ENCODE data around the gene CYP26C1.
"Not testable (repeated sequence)": the region's sequence is repeated elsewhere in the genome, so short reads cannot be mapped to it uniquely, and the experiment has no call there.

CYP26C1 gene

DNA sequence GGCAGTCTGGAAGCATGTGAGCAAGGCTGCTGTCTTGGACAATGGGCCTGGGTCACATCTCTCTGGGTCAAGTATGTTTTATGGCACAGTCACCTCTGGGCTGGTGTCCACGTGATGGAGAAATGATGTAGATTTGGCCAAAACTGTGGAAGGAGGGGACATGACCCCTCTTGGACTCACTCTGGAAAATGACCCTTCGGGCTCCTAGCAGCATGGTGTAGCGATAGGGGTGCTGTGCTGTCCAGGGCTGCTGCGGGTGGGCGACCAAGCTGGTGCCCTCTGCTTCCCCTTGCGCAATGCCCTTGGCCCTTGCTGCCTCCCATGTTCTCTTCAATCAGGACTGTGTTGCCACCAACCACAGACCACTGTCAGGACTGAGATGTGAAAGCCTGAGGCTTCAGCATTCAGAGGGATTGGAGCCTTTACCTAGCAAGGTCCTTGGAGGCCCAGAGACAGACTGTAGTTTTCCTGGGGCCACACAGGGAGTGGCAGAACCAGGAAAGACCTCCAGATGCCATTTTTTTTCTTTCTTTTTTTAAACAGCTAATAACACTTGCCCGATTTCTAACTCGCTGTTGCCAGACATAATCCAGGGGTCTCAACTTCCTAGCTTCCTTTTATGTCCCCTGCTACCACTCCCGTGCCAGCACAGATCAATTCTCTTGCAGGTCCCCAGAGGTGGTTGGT is 19.2 kb downstream of the CYP26C1 start:
- no peak for DNase-seq

DNA sequence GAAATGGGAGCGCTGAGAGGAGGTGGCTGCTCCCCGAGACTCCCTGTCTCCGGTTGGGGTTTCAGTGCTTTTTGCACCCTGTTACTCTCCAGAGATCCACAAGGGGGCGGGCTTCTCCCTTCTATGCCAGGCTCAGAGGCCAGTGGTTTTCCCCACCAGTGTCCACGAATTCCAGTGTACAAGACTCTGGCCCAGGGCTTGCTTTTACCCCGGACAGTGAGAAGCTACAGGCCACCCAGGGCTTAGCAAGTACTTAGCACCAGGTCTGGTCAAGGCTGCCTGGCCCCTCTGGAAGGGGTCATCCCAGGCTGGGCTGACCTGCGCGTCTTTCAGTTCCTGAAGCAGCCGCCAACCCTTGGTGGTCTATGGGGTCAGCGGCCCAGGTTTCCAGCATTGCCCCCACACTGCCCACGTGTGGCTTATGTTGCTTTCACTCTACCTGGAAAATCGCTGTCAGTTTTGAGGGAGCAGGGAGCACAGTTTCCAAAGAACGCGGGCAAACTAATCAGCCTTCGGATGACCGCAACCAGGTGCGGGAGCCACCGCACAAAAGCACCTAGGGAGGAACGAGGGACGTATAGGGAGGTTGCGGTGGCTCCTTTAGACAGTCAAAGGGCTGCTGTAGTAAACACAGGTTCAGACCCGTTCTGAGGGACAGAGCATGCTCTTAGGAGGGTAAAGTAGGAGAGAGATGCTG is 19.9 kb downstream of the CYP26C1 start:
- peak; percentile 55 for DNase-seq

DNA sequence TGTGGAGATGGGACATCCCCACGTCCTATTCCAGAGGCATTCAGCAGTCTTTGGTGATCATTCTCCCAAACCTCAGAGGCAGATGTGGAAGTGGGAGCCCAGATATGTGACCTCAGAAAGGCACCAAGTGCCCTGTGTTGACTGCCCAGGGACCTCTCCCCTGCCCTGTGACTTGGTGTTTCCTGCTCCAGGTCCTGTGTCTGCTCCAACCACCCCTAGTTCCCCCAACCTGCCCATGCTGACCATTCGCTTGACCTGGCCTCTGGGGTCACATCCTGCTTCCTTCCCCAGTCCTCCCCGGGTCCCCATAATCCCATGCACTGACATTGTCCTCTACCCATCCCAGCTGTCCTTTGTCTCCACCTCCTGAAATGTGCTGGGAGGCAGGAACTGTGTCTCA is 20.7 kb downstream of the CYP26C1 start:
- DNase-seq, result no peak

DNA sequence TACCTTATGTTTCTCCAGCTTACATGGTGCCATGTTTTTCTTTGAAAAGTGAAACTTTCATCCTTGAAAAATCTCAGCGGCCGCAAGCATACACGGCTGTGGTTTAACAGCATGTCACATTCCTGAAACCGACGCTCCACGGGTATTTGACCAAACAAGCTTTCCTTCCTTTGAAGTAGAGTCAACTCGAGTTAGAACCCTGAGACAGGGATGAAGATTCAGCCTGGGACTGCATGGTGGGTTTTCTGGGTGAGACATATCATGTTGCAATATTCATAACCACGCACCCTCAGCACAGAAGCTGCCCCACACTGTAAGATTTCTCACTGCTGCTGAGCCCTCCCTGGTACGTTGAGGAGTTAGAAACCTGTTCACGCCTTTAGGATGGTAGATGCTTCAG is 21.2 kb downstream of the CYP26C1 start:
- no peak for DNase-seq

DNA sequence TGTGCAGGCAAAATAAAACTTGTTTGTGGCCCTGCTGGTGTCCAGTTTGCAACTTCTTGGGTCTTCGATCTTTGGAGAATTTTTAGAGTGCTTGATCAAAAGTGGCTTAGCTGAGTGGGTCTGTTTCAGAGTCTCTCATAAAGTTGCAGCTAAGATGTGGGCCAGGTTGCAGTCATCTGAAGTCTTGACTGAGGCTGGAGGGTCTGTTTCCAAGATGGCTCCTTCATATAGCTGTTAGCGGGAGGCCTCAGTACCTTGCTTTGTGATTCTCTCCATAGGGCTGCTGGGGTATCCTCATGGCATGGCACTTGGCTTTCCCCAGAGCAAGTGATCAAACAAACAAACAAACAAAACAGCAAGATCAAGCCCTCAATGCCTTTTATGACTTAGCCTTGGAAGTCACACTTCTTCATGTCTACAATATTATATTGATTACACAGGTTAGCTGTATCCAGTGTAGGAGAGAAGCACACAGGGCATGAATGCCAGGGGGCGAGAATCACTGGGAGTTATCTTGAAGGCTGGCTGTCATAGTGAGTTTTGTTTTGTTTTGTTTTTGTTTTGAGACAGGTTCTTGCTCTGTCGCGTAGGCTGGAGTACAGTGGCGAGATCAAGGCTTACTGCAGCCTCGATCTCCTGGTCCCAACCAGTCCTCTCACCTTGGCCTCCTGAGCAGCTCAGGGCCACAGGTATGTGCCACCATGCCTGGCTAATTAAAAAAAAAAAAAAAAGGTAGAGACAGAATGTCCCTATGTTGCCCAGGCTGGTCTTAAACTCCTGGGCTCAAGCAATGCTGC is 23.3 kb downstream of the CYP26C1 start:
- DNase-seq, result no peak

DNA sequence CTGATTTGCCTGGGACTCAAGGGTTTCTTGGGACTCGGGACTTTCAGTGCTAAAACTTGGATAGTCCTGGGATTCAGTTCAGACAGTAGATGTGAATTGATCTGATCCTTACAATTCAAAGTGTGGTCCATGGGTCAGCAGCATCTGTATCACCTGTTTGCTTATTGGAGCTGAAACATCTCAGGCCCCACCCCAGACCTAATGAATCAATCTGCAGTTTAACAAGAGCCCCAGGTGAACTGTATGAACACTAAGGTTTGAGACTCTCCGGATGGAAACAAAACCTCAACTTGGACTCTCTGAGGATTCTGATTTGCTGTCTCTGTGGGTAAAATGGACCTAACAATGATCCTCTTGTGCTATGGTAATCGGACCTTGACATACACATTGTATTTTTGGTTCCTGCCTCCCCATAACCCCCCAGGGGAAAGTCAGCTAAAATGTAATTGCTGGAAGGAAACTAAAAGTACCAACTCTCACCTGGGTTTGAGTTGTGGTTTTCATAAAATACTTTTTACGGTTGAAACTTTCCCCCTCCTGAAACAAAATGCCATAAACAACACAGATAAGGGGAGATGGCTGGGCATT is 24.8 kb downstream of the CYP26C1 start:
- DNase-seq, result no peak

DNA sequence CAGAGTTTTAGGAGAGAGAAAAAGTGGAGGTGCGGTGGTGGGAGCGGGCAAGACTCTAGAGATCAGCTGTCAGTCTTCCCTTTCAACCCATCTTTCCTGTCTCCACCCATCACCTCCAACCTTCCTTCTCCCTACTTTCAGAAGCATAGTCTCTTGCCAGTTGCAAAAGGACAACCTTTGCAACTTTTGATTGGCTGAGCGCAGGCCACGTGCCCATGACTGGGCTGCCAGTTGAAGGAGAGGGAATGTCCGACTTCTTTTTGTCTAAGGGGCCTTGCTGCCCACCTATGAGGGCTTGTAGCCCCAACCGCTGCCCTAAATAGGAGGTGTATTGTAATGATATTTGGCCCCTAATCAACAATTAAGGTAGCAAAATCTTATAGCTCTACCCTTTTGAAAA is 25.7 kb downstream of the CYP26C1 start:
- no peak for DNase-seq

DNA sequence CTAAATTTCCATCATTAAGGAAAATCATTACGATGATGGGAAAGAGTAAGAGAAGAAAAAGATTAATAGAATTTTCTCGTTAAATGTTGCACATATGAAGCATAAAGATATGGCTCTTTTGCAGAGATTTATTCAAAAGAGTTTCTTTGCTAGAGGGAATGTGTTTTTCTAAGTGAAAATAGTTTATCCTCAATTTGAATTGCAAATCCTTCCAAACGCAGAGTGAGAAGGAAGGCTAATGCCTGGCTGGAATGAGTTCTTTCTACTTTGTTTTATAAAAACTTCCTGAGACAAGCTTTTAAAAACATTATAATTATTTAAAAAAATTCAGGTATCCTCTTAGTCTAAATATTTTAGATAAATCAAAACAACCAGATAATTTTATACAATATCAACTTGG is 27.2 kb downstream of the CYP26C1 start:
- DNase-seq, result no peak

DNA sequence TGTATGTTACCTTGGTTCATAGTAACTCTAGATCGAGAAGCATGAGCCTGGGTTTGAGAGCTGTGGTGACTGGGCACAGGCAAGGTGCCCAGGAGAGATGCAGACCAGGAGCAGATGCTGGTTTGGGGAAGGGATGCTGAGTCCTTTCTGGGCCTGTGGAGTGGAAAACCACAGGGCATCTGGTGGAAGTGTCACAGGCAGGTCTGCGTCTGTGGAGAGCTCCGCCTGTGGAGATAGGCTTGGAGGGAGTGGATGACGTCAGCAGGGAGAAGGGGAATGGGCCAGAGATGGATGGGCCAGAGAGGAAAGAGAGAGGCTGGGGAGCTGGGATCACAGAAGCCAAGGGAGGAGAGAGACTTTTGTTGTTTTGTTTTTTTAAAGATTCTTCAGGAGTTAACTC is 27.9 kb downstream of the CYP26C1 start:
- no peak for DNase-seq

DNA sequence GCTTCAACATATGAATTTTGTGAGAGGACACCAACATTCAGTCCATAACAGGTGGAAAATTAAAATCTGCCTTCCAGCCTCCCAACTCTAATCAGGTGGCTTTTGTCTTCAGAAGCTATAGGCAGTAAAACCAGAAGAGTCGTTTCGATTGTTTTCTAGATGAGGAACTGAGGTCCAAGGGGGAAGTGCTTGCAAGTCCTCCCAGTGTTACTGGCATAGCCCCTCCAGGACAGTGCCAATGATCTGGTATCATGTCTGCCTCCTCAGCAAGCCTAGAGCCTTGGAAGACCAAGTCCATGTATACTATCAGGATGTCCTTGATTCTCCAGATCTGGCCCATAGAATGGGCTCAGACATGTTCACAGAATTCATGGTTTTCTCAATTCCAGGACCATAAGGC is 30.0 kb downstream of the CYP26C1 start:
- DNase-seq, result no peak

DNA sequence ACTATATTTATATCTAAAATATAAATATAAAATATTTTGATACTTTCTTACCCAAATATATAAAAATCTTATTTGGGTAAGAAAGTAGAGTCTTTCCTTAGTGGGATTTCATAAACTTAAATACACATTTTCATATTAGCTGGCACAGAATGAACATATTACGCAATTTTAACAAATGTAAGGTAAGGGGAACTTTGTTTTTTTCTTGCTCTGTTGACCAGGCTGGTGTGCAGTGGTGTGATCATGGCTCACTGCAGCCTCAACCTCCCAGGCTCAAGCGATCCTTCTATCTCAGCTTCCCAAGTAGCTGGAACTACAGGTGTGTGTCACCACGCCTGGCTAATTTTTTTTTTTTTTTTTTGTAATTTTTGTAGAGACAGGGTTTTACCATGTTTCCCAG is 31.4 kb downstream of the CYP26C1 start:
- DNase-seq, result no peak

DNA sequence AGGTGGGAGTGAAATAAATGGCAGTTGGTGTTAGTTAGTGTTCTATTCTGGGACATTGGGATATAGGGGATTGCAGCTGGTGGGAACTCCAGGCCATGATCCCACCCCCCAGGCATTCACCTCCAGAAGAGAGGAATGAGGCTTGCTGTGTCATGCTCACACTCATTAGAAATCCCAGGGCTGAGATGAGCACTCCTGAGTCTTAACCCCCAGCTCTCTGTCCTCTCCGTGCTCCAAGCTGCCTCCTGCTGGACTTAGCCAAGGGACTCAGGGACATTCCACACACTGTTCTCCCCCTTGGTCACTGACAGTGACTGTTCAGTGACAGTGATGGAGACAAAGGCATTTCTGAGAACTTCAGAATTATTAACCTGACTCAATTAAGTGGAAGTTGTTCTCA is 34.6 kb downstream of the CYP26C1 start:
- no peak for DNase-seq

DNA sequence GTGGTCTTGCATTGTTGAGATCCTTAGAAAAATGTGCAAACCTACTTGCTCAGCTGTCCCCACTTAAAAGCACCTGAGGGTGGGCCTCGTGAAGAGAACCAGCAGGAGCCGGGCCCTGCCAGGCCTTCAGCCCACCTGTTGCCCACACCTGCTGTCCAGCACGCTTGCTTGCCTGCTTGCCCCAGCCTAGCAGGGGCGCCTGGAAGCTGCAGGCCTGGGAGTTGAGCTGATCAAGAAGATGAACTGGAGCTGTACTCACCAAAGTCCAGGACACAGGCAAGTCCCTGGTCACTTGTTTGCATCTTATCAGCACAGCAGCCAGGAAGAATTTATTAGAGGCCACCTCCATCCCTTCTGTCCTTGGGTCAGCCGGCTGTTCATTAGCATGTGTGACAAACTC is 36.3 kb downstream of the CYP26C1 start:
- no peak for DNase-seq

DNA sequence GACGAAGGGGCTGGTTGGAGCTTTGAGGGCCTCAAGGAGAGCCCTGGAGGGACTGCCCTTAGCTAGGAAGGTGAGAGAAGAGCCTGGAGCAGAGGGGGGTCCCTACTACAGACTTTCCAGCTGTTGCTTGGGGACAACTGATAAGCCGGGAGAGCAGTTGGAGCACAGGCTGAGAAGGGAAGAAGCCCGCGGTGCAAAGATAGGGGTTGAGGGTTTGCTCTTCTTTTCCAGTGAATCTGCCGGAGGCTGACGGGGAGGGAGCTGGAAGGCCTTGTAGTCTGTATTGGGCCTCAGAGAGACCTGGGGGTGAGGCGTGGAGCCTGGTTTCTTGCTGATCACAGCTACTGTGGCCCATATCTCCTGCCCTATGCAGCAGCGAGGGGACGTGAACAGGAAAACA is 36.8 kb downstream of the CYP26C1 start:
- DNase-seq, result no peak

DNA sequence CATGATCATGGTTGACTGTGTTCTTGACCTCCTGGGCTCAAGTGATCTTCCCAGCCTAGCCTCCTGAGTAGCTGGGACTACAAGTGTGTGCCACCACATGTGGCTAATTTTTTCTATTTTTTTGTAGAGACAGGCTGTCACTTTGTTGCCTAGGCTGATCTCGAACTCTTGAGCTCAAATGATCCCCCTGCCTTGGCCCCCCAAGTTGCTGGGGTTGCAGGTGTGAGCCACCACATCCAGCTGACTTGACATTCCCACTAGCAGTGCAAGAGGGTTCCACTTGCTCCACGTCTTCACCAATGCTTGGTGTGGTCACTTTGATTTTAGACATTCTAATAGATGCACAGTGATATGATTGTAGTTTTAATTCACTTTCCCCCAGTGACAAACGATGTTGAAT is 38.2 kb downstream of the CYP26C1 start:
- no peak for DNase-seq

DNA sequence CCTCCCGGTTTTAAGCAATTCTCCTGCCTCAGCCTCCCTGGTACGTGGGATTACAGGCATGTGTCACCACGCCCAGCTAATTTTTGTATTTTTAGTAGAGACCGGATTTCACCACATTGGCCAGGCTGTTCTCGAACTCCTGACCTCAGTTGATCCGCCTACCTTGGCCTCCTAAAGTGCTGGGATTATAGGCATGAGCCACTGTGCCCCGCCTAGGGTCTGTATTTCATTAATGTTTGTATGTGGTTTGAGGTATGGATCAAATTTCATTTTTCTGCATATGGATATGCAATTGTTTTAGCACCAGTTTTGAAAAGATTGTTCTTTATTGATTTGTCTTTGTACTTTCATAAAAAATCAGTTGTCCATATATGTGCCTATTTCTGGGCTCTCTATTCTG is 39.1 kb downstream of the CYP26C1 start:
- no peak for DNase-seq

DNA sequence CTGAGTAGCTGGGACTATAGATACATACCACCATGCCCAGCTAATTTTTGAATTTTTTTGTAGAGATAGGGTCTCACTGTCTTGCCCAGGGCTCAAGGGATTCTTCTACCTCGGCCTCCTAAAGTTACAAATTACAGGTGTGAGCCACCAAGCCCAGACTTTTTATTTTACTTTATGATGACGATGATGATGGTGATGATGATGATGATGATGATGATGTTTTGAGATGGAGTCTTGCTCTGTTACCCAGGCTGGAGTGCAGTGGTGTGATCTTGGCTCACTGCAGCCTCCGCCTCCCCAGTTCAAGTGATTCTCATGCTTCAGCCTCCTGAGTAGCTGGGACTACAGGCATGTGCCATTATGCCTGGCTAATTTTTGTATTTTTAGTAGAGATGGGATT is 40.5 kb downstream of the CYP26C1 start:
- not testable (repeated sequence) for DNase-seq

DNA sequence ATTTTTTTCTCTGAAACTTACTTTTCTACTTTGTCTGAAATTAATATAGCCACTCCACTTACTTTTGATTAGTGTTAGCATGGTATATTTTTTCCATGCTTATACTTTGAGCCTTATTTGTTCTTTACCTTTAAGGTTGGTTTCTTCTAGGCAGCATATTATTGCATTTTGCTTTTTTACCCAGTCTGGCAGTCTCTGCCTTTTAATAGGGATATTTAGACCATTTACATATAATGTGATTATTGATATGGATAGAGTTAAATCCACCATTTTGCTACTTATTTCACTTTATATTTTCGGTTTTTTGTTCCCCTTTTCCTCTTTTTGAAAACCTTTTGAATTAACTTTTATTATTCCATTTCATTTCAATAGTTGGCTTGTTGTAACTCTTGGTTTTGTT is 43.4 kb downstream of the CYP26C1 start:
- no peak for DNase-seq

DNA sequence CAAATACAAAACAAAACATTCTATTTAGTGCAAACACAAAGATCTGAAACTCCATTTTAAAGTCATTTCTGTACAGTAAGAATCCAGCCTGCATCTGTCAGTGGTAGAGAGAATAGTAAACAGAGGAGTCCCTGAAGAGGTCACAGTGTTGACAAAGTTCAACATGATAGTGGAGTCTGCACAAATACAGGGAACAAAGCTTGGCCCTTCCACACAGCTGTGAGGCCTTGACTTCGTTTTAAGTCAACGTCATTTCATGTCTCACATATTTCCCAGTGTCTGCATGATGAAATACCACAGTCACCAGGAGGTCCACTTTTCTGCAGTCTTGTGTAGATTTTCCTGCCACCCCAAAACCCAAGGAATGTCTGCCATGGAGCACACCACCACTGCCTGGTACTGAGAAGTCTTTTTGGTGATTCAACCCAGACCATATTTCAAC is 46.1 kb downstream of the CYP26C1 start:
- no peak for DNase-seq

DNA sequence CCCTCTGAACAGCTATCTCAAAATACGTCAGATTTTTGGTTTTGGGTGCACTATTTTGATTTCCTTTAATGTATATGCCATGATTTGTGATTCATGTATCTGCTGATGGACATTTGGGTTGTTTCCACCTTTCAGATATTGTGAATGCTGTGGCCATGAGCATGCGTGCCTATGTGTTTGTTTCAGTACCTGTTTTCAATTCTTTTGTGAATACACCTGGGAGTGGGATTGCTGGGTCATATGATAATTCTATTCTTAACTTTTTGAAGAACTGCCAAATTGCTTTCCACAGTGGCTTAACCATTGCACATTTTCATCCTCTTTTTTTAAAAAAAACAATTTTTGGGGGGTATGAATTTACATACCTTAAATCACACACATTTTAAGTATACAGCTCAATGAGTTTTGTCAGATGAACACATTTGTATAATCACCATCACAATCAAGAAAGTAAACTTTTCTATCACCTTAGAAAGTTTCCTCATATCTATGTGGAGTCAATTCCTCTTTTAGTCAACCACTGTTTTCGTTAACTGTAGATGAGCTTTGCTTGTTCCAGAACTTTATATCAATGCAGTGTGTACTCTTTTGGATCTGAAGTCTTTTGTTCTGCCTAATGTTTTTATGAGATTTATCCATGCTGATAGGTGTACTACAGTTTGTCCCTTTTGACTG is 50.0 kb downstream of the CYP26C1 start:
- DNase-seq, result no peak

DNA sequence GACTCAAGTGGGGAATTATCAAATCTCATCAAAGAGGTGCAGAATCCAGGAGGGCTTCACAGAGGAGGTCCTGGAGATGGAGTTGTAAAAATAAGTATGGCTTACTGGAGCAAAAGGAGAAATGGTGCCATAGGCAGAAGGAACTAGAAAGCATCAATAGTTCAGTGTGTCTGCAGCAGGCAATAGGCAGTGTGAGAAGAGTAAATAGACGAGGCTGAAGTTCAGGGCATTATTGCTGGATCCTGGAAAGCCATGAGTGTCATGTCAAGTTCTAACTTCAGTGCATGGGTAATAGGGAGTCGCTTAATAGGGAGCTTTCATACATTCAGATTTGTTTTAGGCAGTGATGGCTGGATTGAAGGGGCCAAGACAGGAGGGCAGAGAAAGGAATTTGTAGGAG is 52.4 kb downstream of the CYP26C1 start:
- no peak for DNase-seq

DNA sequence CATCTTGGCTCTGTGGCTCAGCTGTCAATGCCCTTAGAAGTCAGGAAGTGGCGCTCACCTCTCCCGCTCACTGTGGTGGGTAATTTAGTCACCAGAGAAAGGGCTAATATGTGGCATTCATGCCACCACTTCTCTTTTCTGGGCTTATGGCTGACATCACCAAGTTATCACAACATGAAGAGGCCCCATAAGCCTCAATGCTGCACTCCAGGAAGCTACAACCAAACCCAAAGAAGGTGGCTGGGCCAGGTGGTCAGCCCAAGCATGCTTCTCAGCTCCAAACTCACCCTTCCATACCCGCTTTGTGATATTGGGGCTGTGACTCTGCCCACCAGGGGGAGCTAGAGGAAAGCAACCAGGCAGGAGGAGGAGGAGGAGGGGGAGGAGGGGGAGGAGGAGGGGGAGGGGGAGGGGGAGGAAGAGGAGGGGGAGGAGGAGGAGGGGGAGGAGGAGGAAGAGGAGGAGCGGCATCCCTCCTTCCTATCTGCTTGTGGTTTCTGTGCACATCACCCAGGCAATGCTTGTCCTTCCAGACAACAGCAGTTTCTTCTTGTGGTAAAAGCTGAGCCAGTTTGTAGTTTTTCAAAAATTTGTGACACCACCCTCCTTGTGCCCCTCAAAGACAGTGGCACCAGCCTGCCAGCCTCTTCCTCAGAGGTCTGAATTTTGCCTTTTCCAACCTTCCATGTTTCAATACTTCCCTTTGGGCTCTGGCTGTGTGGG is 55.2 kb downstream of the CYP26C1 start:
- peak; percentile 85 for DNase-seq

All from CD4-positive, alpha-beta T cell treated with Interleukin-6 for 4 hours (primary cell).